Measurements from ENCODE around the gene AARS1.

DNA sequence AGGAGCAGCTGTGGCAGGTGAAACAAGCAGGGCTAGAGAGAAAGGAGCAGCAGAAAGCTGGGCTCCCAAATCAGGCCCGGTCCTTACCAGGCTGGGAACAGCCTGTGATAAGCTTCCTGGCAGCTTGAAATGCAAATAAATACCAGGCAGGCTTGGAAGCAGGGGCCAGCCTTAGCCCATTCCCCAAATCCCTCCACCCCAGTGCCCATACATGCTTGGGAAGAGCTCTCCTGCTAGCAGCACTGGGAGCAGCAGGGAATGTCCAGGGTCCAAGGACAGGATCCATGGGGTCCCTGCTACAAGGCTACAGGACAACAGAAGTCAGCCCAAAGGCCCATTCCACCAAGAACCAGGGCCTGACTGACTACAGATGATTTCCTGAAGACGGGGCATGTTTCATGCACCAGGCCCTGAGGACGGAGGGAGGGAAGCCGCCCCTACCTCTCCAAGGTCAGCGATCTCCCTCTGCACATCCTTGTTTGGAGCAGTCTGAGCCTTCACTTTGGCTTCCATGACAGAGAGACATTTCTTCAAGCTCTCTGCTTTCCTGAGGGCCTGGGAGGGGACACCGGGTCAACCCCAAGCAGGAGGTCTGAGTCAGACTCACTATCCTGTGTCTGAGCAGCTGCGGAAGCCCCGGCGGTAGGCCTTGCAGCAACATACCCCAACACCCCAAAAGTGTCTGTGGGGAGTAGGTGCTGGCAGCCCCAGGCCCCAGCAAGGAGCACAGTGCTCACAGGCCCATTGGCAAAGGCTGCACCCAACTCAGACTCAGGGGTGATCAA lies 34.9 kb downstream of the AARS1 start:
- TF ChIP-seq POLR2A (IDR thresholded peaks at IDR 0.05; ENCODE audit: low read depth, low read length) (no peak), POLR2AphosphoS5 (IDR thresholded peaks at IDR 0.05; ENCODE audit: low read depth, low read length) (no peak)
